HepG2 (cell line): ENCODE measurements around the gene DAPL1. TPM values are rescaled to one million over a fixed set of nuclear protein-coding genes. Genes with fewer than 3 reads are reported as not detected.
A peak's percentile ranks its signal among the peaks of the same experiment; 100 is the strongest.

ENCODE experiments used
- ATAC-seq: fragments of 200-7000 bp; cut with Tn5 transposase; 3 replicates; pipeline ENCODE4 v1.9.1; 2020; ENCODE audit warnings: mild to moderate bottlenecking, moderate library complexity
- BruUV-seq: library from RNA; stranded (reverse); fragments of 400-500 nt; replicated peaks from 2 replicates; lab custom pipeline; 2021; lab: Mats Ljungman, UMichigan
- CTCF ChIA-PET: fragments of 300-600 bp; formaldehyde crosslinking; extraction: SDS; loops from one replicate; lab custom pipeline; 2021; ENCODE audit warnings: low total read pairs, inconsistent platforms, low intra/inter-chr PET ratio; lab: Yijun Ruan, JAX
- POLR2A ChIA-PET: fragments of 350-600 bp; sonication (Branson Sonifier 250); formaldehyde crosslinking; loops from one replicate; lab custom pipeline; 2020; ENCODE audit warnings: antibody characterized with exemption, inconsistent platforms; lab: Yijun Ruan, JAX
- DNase-seq: peaks from one replicate; pipeline ENCODE4 v3.0.0-alpha.2; 2015; ENCODE audit warnings: low spot score
- FAIRE-seq: peaks from 3 replicates; lab custom pipeline; 2011; peaks lifted over from hg19 to GRCh38; lab: Jason Lieb, UNC
- H2AFZ ChIP-seq: one replicate; pipeline ENCODE4 v1.6.1; 2011; ENCODE audit warnings: low read length, inconsistent platforms
- H3K27ac ChIP-seq: fragments of 300-600 bp; 3 replicates; pipeline ENCODE4 v1.8.0; 2011; ENCODE audit warnings: mixed run types, mild to moderate bottlenecking, mixed read lengths, low read length, inconsistent platforms; ENCODE audit not compliant: insufficient read depth; ENCODE audit errors: extremely low read length
- H3K27me3 ChIP-seq, 2 experiments: fragments of 200-600 bp in 1 of 2; 2 replicates in 1 of 2; 3 replicates in 1 of 2; pipeline versions ENCODE4 v1.6.0 to v1.8.0; 2011; ENCODE audit warnings: low read length in 2 of 2, mild to moderate bottlenecking in 2 of 2, moderate library complexity in 2 of 2, inconsistent platforms in 1 of 2; ENCODE audit not compliant: insufficient read depth in 2 of 2, control insufficient read depth in 1 of 2
- H3K36me3 ChIP-seq, 2 experiments: fragments of 200-600 bp in 1 of 2; replicated peaks in 1 of 2; 2 replicates in 1 of 2; 3 replicates in 1 of 2; pipeline versions ENCODE4 v1.5.1 to v1.8.0; 2011; ENCODE audit warnings: low read length in 2 of 2, inconsistent platforms in 1 of 2; ENCODE audit not compliant: insufficient read depth in 2 of 2, control insufficient read depth in 1 of 2
- H3K4me1 ChIP-seq: 2 replicates; pipeline ENCODE4 v1.5.1; 2012; ENCODE audit warnings: low read length, inconsistent platforms; ENCODE audit not compliant: insufficient read depth
- H3K4me2 ChIP-seq: 2 replicates; pipeline ENCODE4 v1.6.0; 2011; ENCODE audit warnings: low read depth, low read length, inconsistent platforms
- H3K4me3 ChIP-seq, 3 experiments: fragments of 200-600 bp in 1 of 3; sonication (generic), shearing (Covaris generic) in 1 of 3; replicated peaks in 1 of 3; 2 replicates each; pipeline ENCODE4 v1.5.1; 2011 to 2016; ENCODE audit warnings: low read length in 3 of 3, inconsistent platforms in 2 of 3, low read depth in 2 of 3, mild to moderate bottlenecking in 2 of 3, control low read depth in 1 of 3, mixed read lengths in 1 of 3; ENCODE audit not compliant: insufficient read depth in 1 of 3
- H3K79me2 ChIP-seq: one replicate; pipeline ENCODE4 v1.6.1; 2011; ENCODE audit warnings: low read length, inconsistent platforms; ENCODE audit not compliant: insufficient read depth
- H3K9ac ChIP-seq: 2 replicates; pipeline ENCODE4 v1.6.0; 2011; ENCODE audit warnings: mild to moderate bottlenecking, low read depth, low read length, inconsistent platforms; ENCODE audit not compliant: insufficient read depth
- H3K9me3 ChIP-seq: 2 replicates; pipeline ENCODE4 v1.5.1; 2012; ENCODE audit warnings: mild to moderate bottlenecking, low read length
- H4K20me1 ChIP-seq: 2 replicates; pipeline ENCODE4 v1.6.0; 2011; ENCODE audit warnings: inconsistent platforms, mild to moderate bottlenecking, low read length, moderate library complexity; ENCODE audit not compliant: insufficient read depth
- AKAP8 ChIP-seq: sonication (generic); formaldehyde crosslinking; IDR thresholded peaks from 2 replicates; pipeline ENCODE4 v1.5.1; 2020; ENCODE audit warnings: mild to moderate bottlenecking, missing genetic modification reagents
- ATF4 ChIP-seq, 2 experiments: fragments of 450-650 bp in 1 of 2; sonication (generic) in 1 of 2; formaldehyde crosslinking; IDR thresholded peaks; 2 replicates each; pipeline versions ENCODE4 v1.5.0 to v1.8.0; 2020 to 2022; ENCODE audit warnings: mild to moderate bottlenecking in 1 of 2, missing genetic modification reagents in 1 of 2
- CBFB ChIP-seq: sonication (generic); formaldehyde crosslinking; IDR thresholded peaks from 2 replicates; pipeline ENCODE4 v1.4.0; 2020; ENCODE audit warnings: missing genetic modification reagents
- CEBPB ChIP-seq: IDR thresholded peaks from 2 replicates; pipeline ENCODE4 v1.6.1; 2011; ENCODE audit warnings: low read depth, low read length, improper control_type of control experiment, borderline replicate concordance
- ESRRA ChIP-seq: sonication (generic); formaldehyde crosslinking; IDR thresholded peaks from 2 replicates; pipeline ENCODE4 v1.5.1; 2020; ENCODE audit warnings: mild to moderate bottlenecking, low read depth, missing genetic modification reagents
- KDM5B ChIP-seq: sonication (generic); formaldehyde crosslinking; IDR thresholded peaks from 2 replicates; pipeline ENCODE4 v1.4.0; 2020; ENCODE audit warnings: missing genetic modification reagents, mild to moderate bottlenecking, borderline replicate concordance
- MYPOP ChIP-seq: sonication (generic); formaldehyde crosslinking; IDR thresholded peaks from 2 replicates; pipeline ENCODE4 v1.8.1; 2023; ENCODE audit warnings: mild to moderate bottlenecking, moderate library complexity, missing genetic modification reagents
- SETDB1 ChIP-seq: sonication (generic); formaldehyde crosslinking; IDR thresholded peaks from 2 replicates; pipeline ENCODE4 v1.5.1; 2020; ENCODE audit warnings: missing genetic modification reagents, mild to moderate bottlenecking, borderline replicate concordance
- YY1 ChIP-seq: IDR thresholded peaks from 2 replicates; pipeline ENCODE4 v1.6.1; 2011; ENCODE audit warnings: low read length, low read depth, moderate library complexity, mild to moderate bottlenecking; ENCODE audit not compliant: insufficient read depth, insufficient replicate concordance
- WGBS: methylation state at CpG from one replicate; pipeline ENCODE4 v1.1.6; 2017; ENCODE audit warnings: low lambda C conversion rate; 5-methylcytosine and 5-hydroxymethylcytosine counted together
- in situ Hi-C: cut with HindIII; loops from 2 replicates; pipeline ENCODE4 v1.10.0; 2017; ENCODE audit warnings: low pct_unique_long_range_greater_than_20kb; ENCODE audit not compliant: extremely low pct_ligation_motif_present
- intact Hi-C: fragments of 100-400 bp; cut with micrococcal nuclease; formaldehyde crosslinking; loops from one replicate; pipeline ENCODE4 v1.10.0; 2022; ENCODE audit not compliant: unreplicated experiment
- polyA plus RNA-seq, 8 experiments: library from polyadenylated mRNA; depleted of rRNA in 3 of 8; stranded (reverse) in 7 of 8; unstranded in 1 of 8; fragments of >200 nt; fragmentation: Illumina TruSeq in 4 of 8; extraction: Trizol in 4 of 8; gene quantifications; 2 replicates each; pipeline versions ENCODE4 v1.2.1 to v1.2.3, GENCODE V29; 2011 to 2016; ENCODE audit warnings: low read depth in 4 of 8, missing spikeins in 1 of 8, mixed read lengths in 1 of 8; ENCODE audit not compliant: insufficient read depth in 1 of 8
- total RNA-seq, 5 experiments: library from RNA; depleted of rRNA; stranded (reverse); fragments of >200 nt; fragmentation: Illumina TruSeq; extraction: Trizol; gene quantifications; 2 replicates each; pipeline ENCODE4 v1.2.3, GENCODE V29; 2016; ENCODE audit warnings: low read depth in 1 of 5

The DAPL1 gene
- total and polyA plus RNA-seq, 2 of the 13 experiments (the other 11 are each of a cell fraction or from before 2014, with no cell fraction given): not detected

- TF ChIP-seq KDM5B (CRISPR knock-in tag) (no peak), YY1 (no peak), ESRRA (CRISPR knock-in tag) (no peak), CEBPB (peak; percentile 15; the same call in 1 of the 2 replicates)
- Histone ChIP-seq H3K9me3 (no peaks in the 10 kb centered on the region), H3K27me3 (0 out of 5 replicates have a peak, but pooled peaks cover 0 to 7% of the 10 kb centered on the region in 2 experiments), H4K20me1 (no peaks in the 10 kb centered on the region), H3K4me1 (no peaks in the 10 kb centered on the region), H3K79me2 (no peaks in the 10 kb centered on the region), H3K9ac (no peak overlapping the region), H3K4me3 (no peak overlapping the region), H3K4me2 (no peak overlapping the region), H3K27ac (no peak overlapping the region), H3K36me3 (no peaks in the 10 kb centered on the region), H2AFZ (no peak overlapping the region)
- 16% methylated on average over 4 of the region's 4 CpGs for WGBS
- CTCF ChIA-PET: no interaction called here
- POLR2A ChIA-PET: no interaction called here
- no peak for ATAC-seq
- intact Hi-C loops (no loop called here), in situ Hi-C loops (no loop called here)
- BruUV-seq: no TSS peak
- DNase-seq: no peak
- FAIRE-seq: no peak
Measured at GRCh38 chr2:158809816-158810215, 14.7 kb downstream of the DAPL1 start.

- Histone ChIP-seq H2AFZ (no peak overlapping the region), H3K36me3 (no peaks in the 10 kb centered on the region), H3K79me2 (no peaks in the 10 kb centered on the region), H4K20me1 (no peaks in the 10 kb centered on the region), H3K4me2 (no peak overlapping the region), H3K27ac (no peak overlapping the region), H3K9me3 (no peaks in the 10 kb centered on the region), H3K4me3 (no peak overlapping the region), H3K9ac (no peak overlapping the region), H3K27me3 (0 out of 5 replicates have a peak, but pooled peaks cover 0 to 7% of the 10 kb centered on the region in 2 experiments), H3K4me1 (no peaks in the 10 kb centered on the region)
- intact Hi-C loops (no loop called here), in situ Hi-C loops (no loop called here)
- no TSS peak for BruUV-seq
- 25% methylated on average over 6 of the region's 6 CpGs for WGBS
- ChIA-PET POLR2A (no interaction called here), CTCF (no interaction called here)
- ATAC-seq (no peak), FAIRE-seq (no peak), DNase-seq (no peak)
- TF ChIP-seq ATF4 (CRISPR knock-in tag; IDR thresholded peaks at IDR 0.05) (no peak), AKAP8 (CRISPR knock-in tag) (no peak), SETDB1 (CRISPR knock-in tag) (no peak), MYPOP (CRISPR knock-in tag) (no peak), CBFB (CRISPR knock-in tag) (no peak)
Measured at GRCh38 chr2:158810731-158811460, 15.8 kb downstream of the DAPL1 start.
